ENCODE measurements around the gene CNBD2.

Gene CNBD2

GRCh38 chr20:35956616-35957015 is 11.8 kb upstream of the CNBD2 start:
- TF ChIP-seq FOXP2 (optimal IDR thresholded peaks at IDR 0.05; ENCODE audit: borderline replicate concordance, extremely low read depth, extremely low read length, insufficient read depth) (no peak), POLR2AphosphoS5 (IDR thresholded peaks at IDR 0.05; ENCODE audit: low read depth, low read length) (no peak), REST (IDR thresholded peaks at IDR 0.05; ENCODE audit: insufficient read depth in 1 of 2, low read depth in 2 of 2, low read length in 2 of 2) (no peak), TAF1 (IDR thresholded peaks at IDR 0.05; ENCODE audit: borderline replicate concordance, insufficient read depth, low read length) (no peak), SIN3A (IDR thresholded peaks at IDR 0.05; ENCODE audit: borderline replicate concordance, insufficient read depth, low read length) (no peak)

GRCh38 chr20:35963878-35964277 is 4.5 kb upstream of the CNBD2 start:
- TF ChIP-seq REST (IDR thresholded peaks at IDR 0.05; ENCODE audit: insufficient read depth in 1 of 2, low read depth in 2 of 2, low read length in 2 of 2) (no peak), FOXP2 (optimal IDR thresholded peaks at IDR 0.05; ENCODE audit: borderline replicate concordance, extremely low read depth, extremely low read length, insufficient read depth) (no peak), TAF1 (IDR thresholded peaks at IDR 0.05; ENCODE audit: borderline replicate concordance, insufficient read depth, low read length) (no peak), POLR2AphosphoS5 (IDR thresholded peaks at IDR 0.05; ENCODE audit: low read depth, low read length) (no peak), SIN3A (IDR thresholded peaks at IDR 0.05; ENCODE audit: borderline replicate concordance, insufficient read depth, low read length) (no peak)

GRCh38 chr20:35968930-35969329 is 540 bp downstream of the CNBD2 start:
- TF ChIP-seq TAF1 (IDR thresholded peaks at IDR 0.05; ENCODE audit: borderline replicate concordance, insufficient read depth, low read length) (no peak), SIN3A (IDR thresholded peaks at IDR 0.05; ENCODE audit: borderline replicate concordance, insufficient read depth, low read length) (no peak), REST (IDR thresholded peaks at IDR 0.05; ENCODE audit: insufficient read depth in 1 of 2, low read depth in 2 of 2, low read length in 2 of 2) (no peak), POLR2AphosphoS5 (IDR thresholded peaks at IDR 0.05; ENCODE audit: low read depth, low read length) (no peak), FOXP2 (optimal IDR thresholded peaks at IDR 0.05; ENCODE audit: borderline replicate concordance, extremely low read depth, extremely low read length, insufficient read depth) (no peak)

- TF ChIP-seq SIN3A (IDR thresholded peaks at IDR 0.05; ENCODE audit: borderline replicate concordance, insufficient read depth, low read length) (no peak), REST (IDR thresholded peaks at IDR 0.05; ENCODE audit: insufficient read depth in 1 of 2, low read depth in 2 of 2, low read length in 2 of 2) (no peak), POLR2AphosphoS5 (IDR thresholded peaks at IDR 0.05; ENCODE audit: low read depth, low read length) (no peak), TAF1 (IDR thresholded peaks at IDR 0.05; ENCODE audit: borderline replicate concordance, insufficient read depth, low read length) (no peak), FOXP2 (optimal IDR thresholded peaks at IDR 0.05; ENCODE audit: borderline replicate concordance, extremely low read depth, extremely low read length, insufficient read depth) (no peak)
Observed at GRCh38 chr20:35971981-35972380, 3.6 kb downstream of the CNBD2 start.

- TF ChIP-seq POLR2AphosphoS5 (IDR thresholded peaks at IDR 0.05; ENCODE audit: low read depth, low read length): no peak
- TF ChIP-seq SIN3A (IDR thresholded peaks at IDR 0.05; ENCODE audit: borderline replicate concordance, insufficient read depth, low read length): no peak
- no peak for TF ChIP-seq TAF1 (IDR thresholded peaks at IDR 0.05; ENCODE audit: borderline replicate concordance, insufficient read depth, low read length)
- TF ChIP-seq FOXP2 (optimal IDR thresholded peaks at IDR 0.05; ENCODE audit: borderline replicate concordance, extremely low read depth, extremely low read length, insufficient read depth): no peak
- no peak for TF ChIP-seq REST (IDR thresholded peaks at IDR 0.05; ENCODE audit: insufficient read depth in 1 of 2, low read depth in 2 of 2, low read length in 2 of 2)
Observed at GRCh38 chr20:35972462-35972861, 4.1 kb downstream of the CNBD2 start.

Data from PFSK-1 (cell line).